GM21423 (cell line): ENCODE measurements around the gene YIF1A.
"Not testable (repeated sequence)": the region's sequence is repeated elsewhere in the genome, so short reads cannot be mapped to it uniquely, and the experiment has no call there.

Source experiments
- ATAC-seq: cut with Tn5 transposase; IDR thresholded peaks from one replicate; pipeline ENCODE4 v1.9.1; 2021; ENCODE audit warnings: mild to moderate bottlenecking, moderate library complexity; ENCODE audit not compliant: unreplicated experiment

The YIF1A gene

DNA sequence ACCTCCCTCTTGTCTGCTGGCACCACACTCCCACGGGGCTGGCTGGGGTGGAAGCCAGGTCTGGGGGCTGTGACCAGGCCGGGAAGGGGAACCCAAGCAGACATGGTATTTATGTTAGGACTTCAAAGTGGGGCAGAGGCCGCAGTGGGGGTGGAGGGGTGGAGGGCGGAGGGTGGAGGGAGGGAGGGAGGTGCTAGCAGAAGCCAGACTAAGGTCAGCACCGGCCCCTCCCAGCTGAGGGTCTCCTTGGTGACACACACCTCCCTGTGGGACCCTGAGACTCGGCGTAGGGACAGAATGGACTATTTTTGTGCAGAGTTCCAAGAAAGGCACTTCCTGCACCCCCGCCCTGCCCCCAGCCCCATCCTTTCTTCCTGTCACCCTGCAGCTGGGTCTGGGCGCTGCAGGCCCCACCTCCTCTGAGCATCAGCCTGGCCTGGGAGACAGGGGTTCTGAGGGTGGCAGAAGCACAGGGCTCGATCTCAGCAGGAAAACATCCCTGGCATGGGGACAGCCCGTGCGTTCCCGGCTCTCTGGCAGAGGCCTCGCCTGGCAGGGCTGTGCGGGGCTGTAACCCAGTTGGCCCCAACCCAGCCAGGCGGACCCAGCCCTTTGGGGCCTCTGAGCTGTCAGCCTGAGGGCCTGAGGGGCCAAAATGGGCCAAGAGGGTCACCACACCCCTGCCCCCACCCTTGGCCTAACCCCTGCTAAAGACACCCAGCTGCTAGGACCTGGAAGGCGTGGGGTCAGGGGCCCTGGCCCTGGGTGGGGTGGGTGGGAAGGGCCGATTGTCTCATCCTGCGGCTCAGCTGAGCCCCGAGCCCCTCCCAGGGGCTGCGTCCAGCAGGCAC lies 37.5 kb upstream of the YIF1A start:
- ATAC-seq = no peak

DNA sequence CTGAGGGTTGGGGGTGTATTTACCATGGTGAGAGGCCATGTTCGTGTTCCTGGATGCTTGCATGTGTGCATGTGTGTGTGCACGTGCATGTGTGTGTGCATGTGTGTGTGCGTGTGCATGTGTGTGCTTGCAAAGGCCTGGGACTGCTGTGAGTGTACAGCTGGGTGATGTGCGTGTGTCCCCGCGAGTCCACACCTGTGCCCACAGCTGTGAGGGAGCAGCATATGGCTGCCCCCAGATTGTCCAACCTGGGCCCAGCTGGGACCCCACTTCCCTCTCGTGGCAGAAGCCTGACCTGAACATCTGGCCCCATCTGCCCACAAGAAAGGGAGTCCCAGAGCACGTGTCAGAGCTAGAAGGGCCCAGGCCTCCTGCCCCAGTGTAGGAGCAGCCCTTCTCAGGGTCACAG lies 36.3 kb upstream of the YIF1A start:
- ATAC-seq = no peak

DNA sequence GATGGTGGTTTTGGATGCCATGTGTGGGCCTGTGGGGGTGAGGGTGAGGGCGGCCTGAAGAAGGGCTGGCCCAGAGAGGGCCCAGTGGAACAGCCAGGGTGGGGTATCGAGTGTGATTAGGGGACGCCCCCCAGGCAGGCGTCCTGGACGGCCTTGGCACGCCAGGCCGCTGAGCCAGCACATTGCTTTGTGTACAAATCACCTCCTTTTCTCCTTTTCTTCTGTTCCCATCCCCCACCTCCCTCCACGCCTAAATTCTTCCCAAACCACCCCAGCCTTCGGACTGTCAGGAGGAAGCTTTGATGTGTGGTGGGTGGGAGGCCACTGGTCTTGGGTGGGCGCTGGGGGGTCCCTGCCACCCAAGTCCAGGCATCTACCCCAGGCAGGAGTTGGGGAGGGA lies 35.7 kb upstream of the YIF1A start:
- ATAC-seq = no peak

DNA sequence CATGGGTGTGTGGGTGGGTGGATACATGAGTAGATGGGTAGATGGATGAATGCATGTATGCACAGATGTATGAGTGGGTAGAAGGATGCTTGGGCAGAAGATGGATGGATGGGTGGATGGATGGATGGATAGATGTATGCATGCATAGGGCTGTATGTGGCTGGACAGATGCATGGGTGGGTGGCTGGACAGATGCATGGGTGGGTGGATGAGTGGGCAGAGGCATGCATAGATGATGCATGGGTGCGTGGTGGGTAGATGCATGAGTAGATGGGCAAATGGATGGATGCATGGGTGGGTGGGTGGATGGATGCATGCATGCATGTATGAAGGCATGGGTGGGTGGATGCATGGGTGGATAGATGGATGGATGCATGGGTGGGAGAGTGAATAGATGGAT lies 34.7 kb upstream of the YIF1A start:
- ATAC-seq = no peak

DNA sequence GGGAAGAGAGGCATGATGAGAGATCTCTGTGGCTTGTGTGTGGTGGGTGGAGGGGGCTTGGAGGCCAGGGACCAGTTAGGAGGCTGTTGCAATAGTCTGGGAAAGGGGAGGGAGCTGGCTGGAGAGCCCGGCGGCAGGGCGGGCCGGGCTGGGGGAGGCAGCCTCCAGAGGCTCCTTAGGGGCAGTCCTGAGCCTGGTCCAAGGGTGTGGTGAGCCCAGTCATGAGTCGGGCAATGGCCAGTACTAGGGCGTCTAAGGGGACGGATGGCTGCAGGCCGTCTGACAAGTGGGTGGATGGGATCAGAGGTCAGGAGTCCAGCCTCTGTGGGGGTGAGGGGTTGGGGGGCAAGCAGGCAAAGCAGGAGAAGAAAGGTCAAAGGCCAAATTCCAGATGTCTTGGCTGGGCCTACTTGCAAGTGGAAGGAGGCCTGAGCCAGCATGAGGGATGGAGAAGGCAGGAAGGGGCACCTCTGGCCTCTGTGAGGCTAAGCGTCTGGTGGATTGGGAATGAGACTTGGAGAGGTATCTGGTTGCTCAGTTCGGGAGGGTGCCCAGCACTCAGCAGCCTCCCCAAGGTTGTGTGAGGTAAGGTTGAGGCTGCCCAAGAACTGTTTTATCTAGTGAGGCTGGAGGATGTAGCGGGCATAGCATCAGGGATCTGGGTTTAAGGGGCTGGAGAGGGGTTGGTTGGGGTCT lies 33.9 kb upstream of the YIF1A start:
- no peak for ATAC-seq

DNA sequence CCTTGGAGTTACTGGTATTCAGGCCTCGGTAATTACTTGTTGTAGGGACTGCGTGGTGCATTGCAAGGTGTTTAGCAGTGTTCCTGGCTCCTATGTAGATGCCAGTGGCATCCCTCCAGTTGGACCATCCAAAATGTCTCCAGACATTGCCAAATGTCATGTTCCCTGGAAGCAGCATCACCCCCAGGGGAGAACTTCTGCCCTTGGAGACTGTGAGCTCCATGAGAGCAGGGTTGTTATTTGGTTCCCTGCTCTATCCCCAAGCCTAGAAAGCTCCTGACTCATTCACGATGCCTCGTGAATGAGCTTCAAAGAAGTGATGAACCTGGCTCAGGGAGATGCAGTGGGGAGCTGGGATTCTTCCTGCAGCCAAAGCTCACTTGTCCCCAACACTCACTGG lies 32.7 kb upstream of the YIF1A start:
- ATAC-seq = no peak

DNA sequence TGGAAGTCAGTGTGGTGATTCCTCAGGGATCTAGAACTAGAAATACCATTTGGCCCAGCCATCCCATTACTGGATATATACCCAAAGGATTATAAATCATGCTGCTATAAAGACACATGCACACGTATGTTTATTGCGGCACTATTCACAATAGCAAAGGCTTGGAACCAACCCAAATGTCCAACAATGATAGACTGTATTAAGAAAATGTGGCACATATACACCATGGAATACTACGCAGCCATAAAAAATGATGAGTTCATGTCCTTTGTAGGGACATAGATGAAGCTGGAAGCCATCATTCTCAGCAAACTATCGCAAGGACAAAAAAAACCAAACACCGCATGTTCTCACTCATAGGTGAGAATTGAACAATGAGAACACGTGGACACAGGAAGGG lies 31.8 kb upstream of the YIF1A start:
- ATAC-seq = not testable (repeated sequence)

DNA sequence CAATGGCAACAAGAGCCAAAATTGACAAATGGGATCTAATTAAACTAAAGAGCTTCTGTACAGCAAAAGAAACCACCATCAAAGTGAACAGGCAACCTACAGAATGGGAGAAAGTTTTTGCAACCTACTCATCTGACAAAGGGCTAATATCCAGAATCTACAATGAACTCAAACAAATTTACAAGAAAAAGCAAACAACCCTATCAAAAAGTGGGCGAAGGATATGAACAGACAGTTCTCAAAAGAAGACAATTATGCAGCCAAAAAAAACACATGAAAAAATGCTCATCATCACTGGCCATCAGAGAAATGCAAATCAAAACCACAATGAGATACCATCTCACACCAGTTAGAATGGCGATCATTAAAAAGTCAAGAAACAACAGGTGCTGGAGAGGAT lies 31.3 kb upstream of the YIF1A start:
- not testable (repeated sequence) for ATAC-seq

DNA sequence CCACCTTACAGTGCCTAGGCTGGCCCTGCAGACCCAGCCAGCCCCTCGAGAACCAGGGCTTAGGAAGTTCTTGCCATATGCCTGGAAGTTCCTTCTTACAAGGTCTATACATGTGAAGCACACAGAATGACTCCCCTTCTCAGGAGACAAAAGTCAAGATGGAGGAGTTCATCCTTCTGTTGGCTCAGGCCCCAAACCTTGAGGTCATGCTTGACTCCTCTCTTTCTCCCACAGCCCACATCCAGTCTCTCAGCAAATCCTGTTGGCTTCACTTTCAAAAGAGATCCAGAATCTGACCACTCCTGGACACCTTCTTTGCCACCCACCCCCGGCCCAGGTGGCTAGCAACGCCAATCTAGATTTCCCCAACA lies 29.6 kb upstream of the YIF1A start:
- no peak for ATAC-seq

DNA sequence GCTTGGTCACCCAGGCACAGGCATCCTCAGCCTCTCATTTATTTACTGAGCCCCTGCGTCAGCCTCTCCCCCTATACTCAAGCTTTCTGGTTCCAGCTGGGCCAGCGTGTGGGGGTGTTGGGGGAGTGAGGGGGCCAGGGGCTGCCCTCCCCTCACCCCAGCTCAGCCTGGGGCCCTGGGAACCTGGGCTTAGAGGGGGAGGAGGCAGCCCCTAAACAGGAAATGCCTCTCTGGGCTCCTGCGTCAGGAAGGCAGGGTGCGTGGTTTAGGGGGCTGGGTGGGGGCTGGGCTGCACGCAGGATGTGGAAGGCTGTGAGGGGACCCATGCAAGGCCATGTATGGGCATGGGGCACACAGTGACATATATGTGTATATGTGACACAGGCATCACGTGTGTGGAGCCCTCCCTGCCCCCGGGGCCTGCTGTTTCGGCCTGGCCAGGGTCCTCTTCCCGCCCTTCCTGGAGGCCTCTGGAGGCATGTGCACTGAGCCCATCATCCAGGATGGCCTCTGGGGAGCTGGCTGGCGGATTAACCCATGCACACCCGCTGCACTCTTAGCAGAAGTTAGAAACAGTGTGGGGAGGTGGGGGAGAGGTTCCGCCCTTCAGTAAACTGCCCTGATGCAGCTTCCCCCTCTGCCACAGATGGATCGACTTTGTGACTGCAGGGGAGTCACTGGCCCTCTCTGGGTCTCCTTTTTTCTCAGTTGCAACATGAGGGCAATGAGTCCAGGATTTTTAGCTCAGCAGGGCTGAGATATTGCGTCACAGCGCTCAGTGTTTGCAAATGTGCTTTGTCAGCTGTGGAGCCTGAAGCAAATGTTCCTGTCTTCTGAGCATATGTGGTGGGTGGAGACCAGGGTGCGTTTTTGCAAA lies 29.0 kb upstream of the YIF1A start:
- ATAC-seq = peak; percentile 33

DNA sequence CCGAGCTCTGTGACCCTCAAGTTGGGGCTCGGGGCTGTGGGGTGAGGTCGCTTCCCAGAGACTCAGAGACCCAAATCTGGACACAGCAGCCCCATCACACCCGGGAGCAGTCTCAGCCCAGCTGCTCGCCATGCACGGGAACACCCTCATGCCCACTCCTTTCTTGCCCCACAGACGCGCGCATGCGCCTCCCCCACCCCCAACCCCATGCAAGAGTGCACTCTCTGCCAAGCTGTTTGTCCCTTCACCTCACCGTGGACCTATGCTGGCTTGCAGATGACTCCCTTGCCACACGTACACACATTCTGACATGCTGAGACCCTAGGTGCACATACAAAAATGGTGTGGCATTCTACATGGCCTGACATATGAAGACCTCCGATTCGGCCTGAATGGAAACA lies 28.4 kb upstream of the YIF1A start:
- no peak for ATAC-seq

DNA sequence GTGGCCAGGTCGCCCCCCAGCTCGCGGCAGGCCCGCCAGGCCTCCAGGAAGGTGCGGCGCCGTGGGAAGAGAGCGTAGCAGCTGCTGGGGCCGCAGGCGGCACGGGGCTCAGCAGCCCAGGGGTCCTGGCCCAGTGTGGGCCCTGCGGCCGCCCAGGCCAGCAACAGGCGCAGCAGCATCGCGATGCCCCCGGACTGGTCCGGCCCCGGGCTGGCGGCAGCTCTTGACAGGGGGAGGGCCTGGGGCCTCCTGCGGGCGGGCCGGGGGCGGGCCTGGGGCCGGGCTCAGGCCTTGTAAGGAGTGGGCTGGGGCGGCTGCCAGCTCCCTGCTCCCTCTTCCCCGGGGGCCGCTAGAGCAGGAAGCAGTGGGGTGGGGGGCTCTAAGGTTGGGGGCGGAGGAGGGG lies 27.9 kb upstream of the YIF1A start, which contains the start of gene CD248:
Gene CD248, minus strand, starts transcription at position 196 of the 403 bp plus-strand sequence. Its CDS starts 17 bp downstream, at position 179.
- no peak for ATAC-seq

DNA sequence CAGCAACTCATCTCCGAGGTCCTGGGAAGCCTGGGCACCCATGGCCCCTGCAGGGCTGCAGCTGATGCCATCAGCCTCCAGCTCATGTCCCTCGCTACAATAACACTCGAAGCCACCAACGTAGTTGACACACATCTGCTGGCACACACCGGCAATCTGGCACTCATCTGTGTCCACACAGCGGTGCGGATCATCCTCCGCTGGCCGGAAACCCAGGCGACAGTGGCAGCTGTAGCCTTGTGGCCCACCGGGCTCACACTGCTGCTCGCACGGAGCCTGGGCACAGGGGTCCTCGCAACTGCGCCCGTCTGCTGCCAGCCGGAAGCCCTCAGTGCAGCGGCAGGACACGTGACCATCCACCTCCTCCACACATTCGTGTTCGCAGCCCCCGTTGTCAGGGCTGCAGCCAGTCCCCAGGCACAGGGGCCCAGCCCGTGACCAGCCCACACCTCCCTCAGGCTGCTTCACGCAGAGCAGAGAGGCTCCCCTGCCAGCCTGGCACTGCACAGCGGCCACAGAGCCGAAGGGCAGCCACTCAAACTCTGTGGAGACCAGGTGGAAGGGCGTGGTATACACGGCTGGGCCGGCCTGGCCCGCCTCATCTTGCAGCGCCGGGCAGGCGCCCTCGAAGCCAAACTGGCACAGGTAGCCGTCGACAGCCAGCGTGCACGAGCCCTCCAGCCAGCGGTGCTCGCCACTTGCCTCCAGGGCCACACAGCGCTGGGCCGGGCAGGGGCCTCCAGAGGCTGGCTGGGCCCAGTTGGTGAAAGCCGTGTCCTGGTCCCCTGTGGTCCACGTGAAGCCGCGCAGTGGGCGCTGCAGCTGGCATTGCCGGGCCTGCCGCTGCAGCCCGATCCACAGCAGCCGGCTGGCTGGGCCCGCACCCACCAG lies 27.2 kb upstream of the YIF1A start:
- ATAC-seq = no peak

DNA sequence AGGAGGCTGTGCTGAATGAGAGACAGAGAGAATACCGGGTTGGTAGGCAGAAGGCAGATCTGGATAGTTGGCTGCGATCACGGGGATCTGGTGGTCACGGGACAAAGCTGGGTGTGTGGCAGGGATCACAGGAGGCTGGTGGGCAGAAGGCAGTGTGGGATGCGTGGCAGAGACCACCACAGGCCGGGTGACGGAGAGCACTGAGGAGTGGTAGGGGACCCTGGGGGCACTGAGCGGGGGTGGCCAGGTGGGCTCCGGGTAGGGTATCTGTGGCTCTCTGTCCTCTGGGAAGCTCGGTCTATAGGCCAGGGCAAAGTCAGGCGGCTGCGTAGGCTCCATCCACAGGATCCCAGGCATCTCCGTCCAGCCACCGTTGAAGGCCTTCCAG lies 26.5 kb upstream of the YIF1A start:
- ATAC-seq = no peak

DNA sequence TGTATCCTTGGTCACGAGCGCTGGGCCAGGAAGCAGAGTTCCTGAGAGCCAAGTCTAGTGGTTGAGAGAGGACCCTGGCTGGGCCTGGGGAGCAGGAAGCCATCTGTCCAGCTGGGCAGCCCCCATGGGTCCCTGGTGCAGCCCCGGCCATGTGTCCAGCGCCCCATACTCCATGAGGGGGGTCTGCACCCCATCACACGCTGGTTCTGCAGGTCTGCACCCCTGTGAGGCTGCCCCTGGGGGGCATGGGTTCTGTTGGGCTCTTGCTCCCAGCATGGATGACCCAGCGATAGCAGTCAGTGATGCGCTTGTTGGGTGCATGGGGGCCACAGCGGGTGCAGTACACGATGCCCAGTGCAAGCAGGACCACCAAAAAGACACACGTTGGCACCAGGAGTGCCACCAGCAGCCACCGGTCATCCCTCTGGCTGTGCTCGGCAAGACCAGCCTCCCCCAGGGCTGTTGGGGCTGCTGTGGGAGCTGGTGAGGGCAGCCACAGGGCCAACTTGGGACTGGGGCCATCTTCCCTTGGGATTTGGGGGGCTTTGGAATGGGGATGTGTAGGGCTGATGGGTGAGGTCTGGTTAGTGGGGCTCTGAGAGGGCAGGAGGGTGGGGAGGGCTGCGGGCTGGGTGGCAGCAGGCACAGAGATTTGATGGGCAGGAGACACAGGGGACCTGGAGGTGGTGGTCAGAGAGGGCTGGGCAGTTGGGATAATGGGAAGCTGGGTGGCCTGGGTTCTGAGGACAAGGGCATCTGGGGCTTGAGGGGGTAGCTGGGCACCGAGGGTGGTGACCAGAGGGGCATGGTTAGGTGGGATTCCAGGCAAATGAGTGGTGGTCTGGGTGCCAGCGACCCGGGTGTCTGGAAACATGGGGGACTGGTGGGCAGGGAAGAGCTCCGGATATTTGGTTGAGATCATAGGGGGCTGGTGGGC lies 25.9 kb upstream of the YIF1A start:
- no peak for ATAC-seq

DNA sequence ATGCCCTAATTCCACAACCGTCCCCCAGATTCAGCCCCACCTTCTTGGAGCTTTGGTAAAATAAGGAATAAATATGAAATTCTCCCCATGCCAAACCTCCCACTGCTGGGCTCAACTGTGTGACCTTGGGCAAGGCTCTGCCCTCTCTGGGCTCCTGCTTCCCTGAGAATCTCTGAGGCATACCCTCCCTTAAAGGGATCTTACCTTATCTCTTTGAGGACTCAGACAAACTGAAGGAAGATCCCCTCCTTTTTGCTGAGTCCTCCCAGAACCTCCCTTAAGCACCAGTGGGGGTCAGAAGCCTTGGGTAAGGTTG lies 25.2 kb upstream of the YIF1A start:
- ATAC-seq = no peak

DNA sequence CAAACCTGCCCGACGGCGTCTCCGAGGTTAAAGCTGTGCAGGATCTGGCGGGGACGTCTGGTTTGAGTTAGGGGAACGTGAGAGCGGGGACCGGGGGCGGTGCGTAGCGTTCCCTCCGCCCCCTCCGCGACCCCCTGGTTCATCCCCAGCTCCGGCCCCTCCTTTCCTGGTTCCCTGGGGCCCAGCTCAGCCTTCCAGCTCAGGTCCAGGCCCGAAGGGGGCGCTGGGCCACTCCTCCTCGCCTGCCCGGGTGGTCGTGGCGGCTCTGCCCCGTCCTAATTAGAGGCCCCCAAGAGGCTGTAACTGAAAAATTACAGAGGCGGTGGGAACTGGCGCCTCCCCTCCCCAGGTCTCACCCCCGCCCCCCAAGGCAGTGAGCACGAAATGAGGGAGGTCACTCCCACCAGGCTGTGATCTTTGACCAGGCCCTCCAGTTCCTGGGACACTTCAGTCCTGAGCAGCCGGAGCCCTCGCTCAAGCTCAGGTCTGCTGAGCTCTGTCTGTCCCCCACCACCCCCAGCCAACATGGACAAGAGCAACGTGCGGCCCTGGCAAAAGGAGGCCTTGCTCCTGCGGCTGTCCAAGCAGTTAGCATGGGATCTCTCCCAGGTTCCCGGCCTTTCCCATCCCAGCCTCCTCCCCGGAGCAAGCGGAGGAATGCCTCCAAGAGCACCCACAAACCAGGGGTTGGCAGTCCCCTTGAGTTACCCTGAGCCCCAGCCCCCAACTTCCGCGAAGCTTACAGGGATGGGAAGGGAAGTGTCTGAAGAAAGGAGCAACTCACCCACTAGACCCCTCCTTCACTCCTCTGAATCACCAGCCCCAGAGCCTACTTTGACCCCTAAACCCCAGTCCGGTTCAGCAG lies 24.6 kb upstream of the YIF1A start:
- no peak for ATAC-seq

DNA sequence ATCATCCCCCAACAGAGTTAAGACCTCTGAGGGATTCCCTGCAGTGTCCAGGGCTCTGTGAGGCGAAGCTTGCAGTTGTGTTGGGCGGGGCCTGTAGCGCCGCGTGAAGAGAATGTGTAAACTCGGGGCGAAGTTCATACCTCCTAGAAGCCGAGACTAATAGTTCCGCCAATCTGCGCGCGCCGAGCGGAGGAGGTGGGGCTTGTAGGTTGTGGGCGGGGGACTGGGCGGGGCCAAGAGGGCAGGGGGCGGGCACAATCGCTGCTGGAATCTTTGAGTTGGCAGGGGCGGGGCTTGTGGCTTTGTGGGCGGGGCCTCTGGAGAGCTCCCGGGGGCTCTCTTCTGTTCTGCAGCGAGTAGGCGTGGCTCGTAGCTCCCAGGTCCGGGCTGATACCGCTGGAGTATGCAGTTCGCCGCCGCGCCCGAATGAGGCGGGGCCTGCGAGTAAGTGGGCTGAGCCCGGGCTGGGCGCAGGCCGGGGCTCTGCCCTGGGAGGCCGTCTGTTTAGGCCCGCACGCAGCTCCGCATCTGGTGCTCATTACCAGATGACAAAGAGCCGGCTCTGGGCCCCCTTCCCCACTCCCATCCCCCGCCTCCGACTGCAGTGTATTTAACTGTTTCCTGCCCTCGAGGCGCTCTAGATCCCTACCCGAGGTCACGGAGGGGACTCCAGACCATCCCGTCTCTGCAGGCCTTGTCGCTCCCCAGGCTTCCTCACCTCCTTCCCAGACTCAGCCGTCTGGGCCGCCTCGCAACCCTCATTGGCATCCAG lies 23.8 kb upstream of the YIF1A start:
- peak; percentile 71 for ATAC-seq
